HCT116 (cell line): ENCODE data around the gene FAM43A.

Source experiments
- CBX3 ChIP-seq: IDR thresholded peaks from 2 replicates; pipeline ENCODE4 v1.6.1; 2012; ENCODE audit warnings: low read depth
- CTCF ChIP-seq, 3 experiments: fragments of 200-600 bp in 1 of 3; sonication (generic) in 1 of 3; IDR thresholded peaks in 2 of 3; conservative IDR thresholded peaks in 1 of 3; 2 replicates each; pipeline ENCODE4 v1.5.1; 2012 to 2017; ENCODE audit warnings: low read depth in 2 of 3, low read length in 2 of 3, antibody characterized with exemption in 1 of 3, borderline replicate concordance in 1 of 3, control low read depth in 1 of 3, mild to moderate bottlenecking in 1 of 3, mixed read lengths in 1 of 3, mixed run types in 1 of 3, moderate library complexity in 1 of 3; ENCODE audit not compliant: insufficient read depth in 1 of 3
- EZH2 ChIP-seq: fragments of 200-600 bp; sonication (generic); IDR thresholded peaks from 2 replicates; pipeline ENCODE4 v1.6.1; 2017; ENCODE audit warnings: antibody characterized with exemption, mixed run types
- FOSL1 ChIP-seq: IDR thresholded peaks from 2 replicates; pipeline ENCODE4 v1.6.1; 2012; ENCODE audit warnings: low read depth
- POLR2A ChIP-seq: IDR thresholded peaks from 2 replicates; pipeline ENCODE4 v1.7.0; 2011; ENCODE audit warnings: borderline replicate concordance; ENCODE audit not compliant: insufficient read depth, insufficient read length; ENCODE audit errors: extremely low read depth
- POLR2AphosphoS5 ChIP-seq: IDR thresholded peaks from 2 replicates; pipeline ENCODE4 v1.6.1; 2011; ENCODE audit warnings: mild to moderate bottlenecking, low read depth, low read length, moderate library complexity
- SIN3A ChIP-seq: IDR thresholded peaks from 2 replicates; pipeline ENCODE4 v1.6.1; 2012; ENCODE audit warnings: low read depth
- ZNF274 ChIP-seq: fragments of 200-500 bp; sonication (Bioruptor generic); IDR thresholded peaks from 2 replicates; pipeline ENCODE4 v1.6.1; 2014; ENCODE audit warnings: mild to moderate bottlenecking, low read depth, low read length, inconsistent platforms
- TF ChIP-seq, protein P1 (sequence below): IDR thresholded peaks from 2 replicates; pipeline ENCODE4 v1.6.1; 2012; ENCODE audit warnings: low read depth

- TF ChIP-seq EZH2 (no peak), CTCF (IDR thresholded peaks at IDR 0.05 in 2 of 3, conservative IDR thresholded peaks at IDR 0.05 in 1 of 3; ENCODE audit: borderline replicate concordance in 1 of 3, insufficient read depth in 1 of 3, low read depth in 2 of 3, low read length in 2 of 3) (no peak), SIN3A (no peak), POLR2A (no peak), POLR2AphosphoS5 (no peak), ZNF274 (no peak), FOSL1 (no peak), CBX3 (no peak)
- TF ChIP-seq, protein P1, sequence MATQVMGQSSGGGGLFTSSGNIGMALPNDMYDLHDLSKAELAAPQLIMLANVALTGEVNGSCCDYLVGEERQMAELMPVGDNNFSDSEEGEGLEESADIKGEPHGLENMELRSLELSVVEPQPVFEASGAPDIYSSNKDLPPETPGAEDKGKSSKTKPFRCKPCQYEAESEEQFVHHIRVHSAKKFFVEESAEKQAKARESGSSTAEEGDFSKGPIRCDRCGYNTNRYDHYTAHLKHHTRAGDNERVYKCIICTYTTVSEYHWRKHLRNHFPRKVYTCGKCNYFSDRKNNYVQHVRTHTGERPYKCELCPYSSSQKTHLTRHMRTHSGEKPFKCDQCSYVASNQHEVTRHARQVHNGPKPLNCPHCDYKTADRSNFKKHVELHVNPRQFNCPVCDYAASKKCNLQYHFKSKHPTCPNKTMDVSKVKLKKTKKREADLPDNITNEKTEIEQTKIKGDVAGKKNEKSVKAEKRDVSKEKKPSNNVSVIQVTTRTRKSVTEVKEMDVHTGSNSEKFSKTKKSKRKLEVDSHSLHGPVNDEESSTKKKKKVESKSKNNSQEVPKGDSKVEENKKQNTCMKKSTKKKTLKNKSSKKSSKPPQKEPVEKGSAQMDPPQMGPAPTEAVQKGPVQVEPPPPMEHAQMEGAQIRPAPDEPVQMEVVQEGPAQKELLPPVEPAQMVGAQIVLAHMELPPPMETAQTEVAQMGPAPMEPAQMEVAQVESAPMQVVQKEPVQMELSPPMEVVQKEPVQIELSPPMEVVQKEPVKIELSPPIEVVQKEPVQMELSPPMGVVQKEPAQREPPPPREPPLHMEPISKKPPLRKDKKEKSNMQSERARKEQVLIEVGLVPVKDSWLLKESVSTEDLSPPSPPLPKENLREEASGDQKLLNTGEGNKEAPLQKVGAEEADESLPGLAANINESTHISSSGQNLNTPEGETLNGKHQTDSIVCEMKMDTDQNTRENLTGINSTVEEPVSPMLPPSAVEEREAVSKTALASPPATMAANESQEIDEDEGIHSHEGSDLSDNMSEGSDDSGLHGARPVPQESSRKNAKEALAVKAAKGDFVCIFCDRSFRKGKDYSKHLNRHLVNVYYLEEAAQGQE: no peak
Measured at GRCh38 chr3:194718079-194718478, 32.4 kb downstream of the FAM43A start.
